K562 (cell line): ENCODE measurements around the gene PRKAR2B. TPM values are rescaled to one million over a fixed set of nuclear protein-coding genes. Genes with fewer than 3 reads are reported as not detected.
A peak's percentile ranks its signal among the peaks of the same experiment; 100 is the strongest.

ENCODE experiments used
- CREBBP ChIP-seq: IDR thresholded peaks from one replicate; pipeline ENCODE4 v1.6.1; 2012; ENCODE audit warnings: low read depth, mild to moderate bottlenecking, control low read depth, inconsistent platforms, low read length
- FOXJ2 ChIP-seq: fragments of 200-800 bp; sonication (Bioruptor generic); IDR thresholded peaks from 2 replicates; pipeline ENCODE4 v1.6.1; 2016; ENCODE audit warnings: missing genetic modification characterization, missing compliant biosample characterization
- KDM5B ChIP-seq: fragments of 200-600 bp; sonication (generic); IDR thresholded peaks from 2 replicates; pipeline ENCODE4 v1.6.1; 2012; ENCODE audit warnings: low read depth, mild to moderate bottlenecking, moderate library complexity, low read length, control low read depth, inconsistent platforms; ENCODE audit not compliant: insufficient replicate concordance
- MEIS2 ChIP-seq: fragments of 450-650 bp; IDR thresholded peaks from 2 replicates; pipeline ENCODE4 v1.6.1; 2014; ENCODE audit warnings: mild to moderate bottlenecking; ENCODE audit not compliant: partially characterized antibody
- MXI1 ChIP-seq: IDR thresholded peaks from 2 replicates; pipeline ENCODE4 v1.6.1; 2011; ENCODE audit warnings: low read depth, mild to moderate bottlenecking, improper control_type of control experiment, low read length
- PURB ChIP-seq: sonication (generic); formaldehyde crosslinking; IDR thresholded peaks from 2 replicates; pipeline ENCODE4 v1.9.0; 2021; ENCODE audit warnings: low read depth, mild to moderate bottlenecking, missing genetic modification reagents
- SAP30 ChIP-seq: fragments of 200-600 bp; sonication (generic); IDR thresholded peaks from 2 replicates; pipeline ENCODE4 v1.6.1; 2012; ENCODE audit warnings: borderline replicate concordance, low read depth, mild to moderate bottlenecking, moderate library complexity, low read length, control low read depth, inconsistent platforms; ENCODE audit not compliant: insufficient read depth, poor library complexity, severe bottlenecking
- SMARCC2 ChIP-seq: fragments of 450-650 bp; IDR thresholded peaks from 2 replicates; pipeline ENCODE4 v1.6.1; 2017; ENCODE audit warnings: antibody characterized with exemption, moderate library complexity, mild to moderate bottlenecking, low read depth
- SRSF7 ChIP-seq: fragments of 200-400 bp; formaldehyde crosslinking; optimal IDR thresholded peaks from 2 replicates; pipeline ENCODE3; 2017; ENCODE audit warnings: mild to moderate bottlenecking, low read depth, low read length
- ZC3H8 ChIP-seq: fragments of 450-650 bp; IDR thresholded peaks from 2 replicates; pipeline ENCODE4 v1.6.1; 2017
- polyA plus RNA-seq, 8 experiments: library from polyadenylated mRNA; depleted of rRNA in 4 of 8; stranded (reverse) in 5 of 8; unstranded in 3 of 8; fragments of >200 nt; fragmentation: Nextera tagmentation in 2 of 8; fragmentation: Illumina TruSeq in 1 of 8; extraction: Ambion mirVana in 2 of 8; extraction: Trizol in 1 of 8; gene quantifications; 2 replicates each; pipeline versions ENCODE4 v1.2.1 to v1.2.3, GENCODE V29; 2011 to 2014; ENCODE audit warnings: inconsistent platforms in 1 of 8, missing spikeins in 1 of 8
- total RNA-seq, 7 experiments: library from RNA; depleted of rRNA in 6 of 7; stranded (reverse); fragments of >200 nt in 6 of 7; fragmentation: Illumina TruSeq in 2 of 7; extraction: Trizol in 2 of 7; gene quantifications; 2 replicates each; pipeline versions ENCODE4 v1.2.1 to v1.2.3, GENCODE V29; 2011 to 2021; ENCODE audit warnings: low replicate concordance in 1 of 7
- TF ChIP-seq, protein P1 (sequence below): fragments of 250-450 bp; sonication (Bioruptor Pico); IDR thresholded peaks from 2 replicates; pipeline ENCODE4 v1.4.0; 2020
- TF ChIP-seq, protein P2 (sequence below): sonication (generic); formaldehyde crosslinking; IDR thresholded peaks from 2 replicates; pipeline ENCODE4 v1.8.0; 2022; ENCODE audit warnings: mild to moderate bottlenecking, missing genetic modification reagents
- TF ChIP-seq, protein P3 (sequence below): sonication (generic); formaldehyde crosslinking; IDR thresholded peaks from 2 replicates; pipeline ENCODE4 v1.8.0; 2022; ENCODE audit warnings: mild to moderate bottlenecking, missing genetic modification reagents
- TF ChIP-seq, protein P4 (sequence below): fragments of 250-450 bp; sonication (Bioruptor Pico); IDR thresholded peaks from 2 replicates; pipeline ENCODE4 v1.4.0; 2020; ENCODE audit warnings: mild to moderate bottlenecking

PRKAR2B gene
- total and polyA plus RNA-seq, 9 of the 15 experiments (the other 6 are each of a cell fraction or from before 2014, with no cell fraction given), result 59.0 to 173 (median 129) TPM

DNA sequence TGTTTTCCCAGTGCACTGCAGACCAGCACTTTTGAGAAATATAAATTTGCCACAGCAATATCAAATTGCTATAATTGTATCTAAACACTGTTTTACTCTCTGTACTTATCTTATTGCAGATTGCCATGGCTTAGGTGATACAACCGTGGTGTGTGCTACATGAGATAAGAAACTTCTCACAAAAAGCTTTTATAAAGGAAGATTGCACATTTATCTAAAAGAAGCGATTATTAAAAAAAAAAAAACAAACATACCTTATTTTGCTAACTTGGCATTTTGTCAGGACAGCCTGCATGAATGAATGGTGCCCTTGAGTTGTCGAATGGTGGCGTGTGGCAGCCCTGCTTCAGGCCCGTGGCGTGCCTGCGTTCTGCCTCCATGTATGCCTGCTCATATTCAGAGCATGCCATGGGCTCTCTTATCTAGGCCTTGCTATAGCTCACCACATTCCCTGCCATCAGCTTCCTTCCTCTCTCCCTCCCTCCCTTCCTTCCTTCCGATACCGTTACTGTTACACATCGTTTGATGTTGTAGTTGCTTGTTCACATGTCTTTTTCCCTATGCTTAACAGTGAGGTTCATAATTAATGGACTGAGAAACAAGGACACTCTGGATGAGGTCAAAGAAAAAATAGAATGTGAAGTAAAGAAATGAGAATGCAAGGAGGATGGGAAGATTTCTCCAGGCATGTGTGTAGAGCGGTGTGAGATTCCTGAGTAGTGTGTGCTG, 34.9 kb downstream of the PRKAR2B start (continued):
- TF ChIP-seq, protein P1, sequence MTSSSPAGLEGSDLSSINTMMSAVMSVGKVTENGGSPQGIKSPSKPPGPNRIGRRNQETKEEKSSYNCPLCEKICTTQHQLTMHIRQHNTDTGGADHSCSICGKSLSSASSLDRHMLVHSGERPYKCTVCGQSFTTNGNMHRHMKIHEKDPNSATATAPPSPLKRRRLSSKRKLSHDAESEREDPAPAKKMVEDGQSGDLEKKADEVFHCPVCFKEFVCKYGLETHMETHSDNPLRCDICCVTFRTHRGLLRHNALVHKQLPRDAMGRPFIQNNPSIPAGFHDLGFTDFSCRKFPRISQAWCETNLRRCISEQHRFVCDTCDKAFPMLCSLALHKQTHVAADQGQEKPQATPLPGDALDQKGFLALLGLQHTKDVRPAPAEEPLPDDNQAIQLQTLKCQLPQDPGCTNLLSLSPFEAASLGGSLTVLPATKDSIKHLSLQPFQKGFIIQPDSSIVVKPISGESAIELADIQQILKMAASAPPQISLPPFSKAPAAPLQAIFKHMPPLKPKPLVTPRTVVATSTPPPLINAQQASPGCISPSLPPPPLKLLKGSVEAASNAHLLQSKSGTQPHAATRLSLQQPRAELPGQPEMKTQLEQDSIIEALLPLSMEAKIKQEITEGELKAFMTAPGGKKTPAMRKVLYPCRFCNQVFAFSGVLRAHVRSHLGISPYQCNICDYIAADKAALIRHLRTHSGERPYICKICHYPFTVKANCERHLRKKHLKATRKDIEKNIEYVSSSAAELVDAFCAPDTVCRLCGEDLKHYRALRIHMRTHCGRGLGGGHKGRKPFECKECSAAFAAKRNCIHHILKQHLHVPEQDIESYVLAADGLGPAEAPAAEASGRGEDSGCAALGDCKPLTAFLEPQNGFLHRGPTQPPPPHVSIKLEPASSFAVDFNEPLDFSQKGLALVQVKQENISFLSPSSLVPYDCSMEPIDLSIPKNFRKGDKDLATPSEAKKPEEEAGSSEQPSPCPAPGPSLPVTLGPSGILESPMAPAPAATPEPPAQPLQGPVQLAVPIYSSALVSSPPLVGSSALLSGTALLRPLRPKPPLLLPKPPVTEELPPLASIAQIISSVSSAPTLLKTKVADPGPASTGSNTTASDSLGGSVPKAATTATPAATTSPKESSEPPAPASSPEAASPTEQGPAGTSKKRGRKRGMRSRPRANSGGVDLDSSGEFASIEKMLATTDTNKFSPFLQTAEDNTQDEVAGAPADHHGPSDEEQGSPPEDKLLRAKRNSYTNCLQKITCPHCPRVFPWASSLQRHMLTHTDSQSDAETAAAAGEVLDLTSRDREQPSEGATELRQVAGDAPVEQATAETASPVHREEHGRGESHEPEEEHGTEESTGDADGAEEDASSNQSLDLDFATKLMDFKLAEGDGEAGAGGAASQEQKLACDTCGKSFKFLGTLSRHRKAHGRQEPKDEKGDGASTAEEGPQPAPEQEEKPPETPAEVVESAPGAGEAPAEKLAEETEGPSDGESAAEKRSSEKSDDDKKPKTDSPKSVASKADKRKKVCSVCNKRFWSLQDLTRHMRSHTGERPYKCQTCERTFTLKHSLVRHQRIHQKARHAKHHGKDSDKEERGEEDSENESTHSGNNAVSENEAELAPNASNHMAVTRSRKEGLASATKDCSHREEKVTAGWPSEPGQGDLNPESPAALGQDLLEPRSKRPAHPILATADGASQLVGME, result peak; percentile 32; the same call in 1 of the 2 replicates
- no peak for TF ChIP-seq CREBBP
- peak; percentile 32 for TF ChIP-seq MEIS2
- TF ChIP-seq, protein P2, sequence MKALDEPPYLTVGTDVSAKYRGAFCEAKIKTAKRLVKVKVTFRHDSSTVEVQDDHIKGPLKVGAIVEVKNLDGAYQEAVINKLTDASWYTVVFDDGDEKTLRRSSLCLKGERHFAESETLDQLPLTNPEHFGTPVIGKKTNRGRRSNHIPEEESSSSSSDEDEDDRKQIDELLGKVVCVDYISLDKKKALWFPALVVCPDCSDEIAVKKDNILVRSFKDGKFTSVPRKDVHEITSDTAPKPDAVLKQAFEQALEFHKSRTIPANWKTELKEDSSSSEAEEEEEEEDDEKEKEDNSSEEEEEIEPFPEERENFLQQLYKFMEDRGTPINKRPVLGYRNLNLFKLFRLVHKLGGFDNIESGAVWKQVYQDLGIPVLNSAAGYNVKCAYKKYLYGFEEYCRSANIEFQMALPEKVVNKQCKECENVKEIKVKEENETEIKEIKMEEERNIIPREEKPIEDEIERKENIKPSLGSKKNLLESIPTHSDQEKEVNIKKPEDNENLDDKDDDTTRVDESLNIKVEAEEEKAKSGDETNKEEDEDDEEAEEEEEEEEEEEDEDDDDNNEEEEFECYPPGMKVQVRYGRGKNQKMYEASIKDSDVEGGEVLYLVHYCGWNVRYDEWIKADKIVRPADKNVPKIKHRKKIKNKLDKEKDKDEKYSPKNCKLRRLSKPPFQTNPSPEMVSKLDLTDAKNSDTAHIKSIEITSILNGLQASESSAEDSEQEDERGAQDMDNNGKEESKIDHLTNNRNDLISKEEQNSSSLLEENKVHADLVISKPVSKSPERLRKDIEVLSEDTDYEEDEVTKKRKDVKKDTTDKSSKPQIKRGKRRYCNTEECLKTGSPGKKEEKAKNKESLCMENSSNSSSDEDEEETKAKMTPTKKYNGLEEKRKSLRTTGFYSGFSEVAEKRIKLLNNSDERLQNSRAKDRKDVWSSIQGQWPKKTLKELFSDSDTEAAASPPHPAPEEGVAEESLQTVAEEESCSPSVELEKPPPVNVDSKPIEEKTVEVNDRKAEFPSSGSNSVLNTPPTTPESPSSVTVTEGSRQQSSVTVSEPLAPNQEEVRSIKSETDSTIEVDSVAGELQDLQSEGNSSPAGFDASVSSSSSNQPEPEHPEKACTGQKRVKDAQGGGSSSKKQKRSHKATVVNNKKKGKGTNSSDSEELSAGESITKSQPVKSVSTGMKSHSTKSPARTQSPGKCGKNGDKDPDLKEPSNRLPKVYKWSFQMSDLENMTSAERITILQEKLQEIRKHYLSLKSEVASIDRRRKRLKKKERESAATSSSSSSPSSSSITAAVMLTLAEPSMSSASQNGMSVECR (CRISPR knock-in tag), result no peak
- TF ChIP-seq, protein P3, sequence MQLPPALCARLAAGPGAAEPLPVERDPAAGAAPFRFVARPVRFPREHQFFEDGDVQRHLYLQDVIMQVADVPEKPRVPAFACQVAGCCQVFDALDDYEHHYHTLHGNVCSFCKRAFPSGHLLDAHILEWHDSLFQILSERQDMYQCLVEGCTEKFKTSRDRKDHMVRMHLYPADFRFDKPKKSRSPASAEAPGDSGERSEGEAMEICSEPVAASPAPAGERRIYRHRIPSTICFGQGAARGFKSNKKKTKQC (CRISPR knock-in tag), result no peak
- no peak for TF ChIP-seq SRSF7
- 0 out of 2 replicates have a peak, but pooled peaks have one; percentile 8 for TF ChIP-seq ZC3H8
- no peak for TF ChIP-seq KDM5B
- TF ChIP-seq SMARCC2, result peak; percentile 76; the same call in 1 of the 2 replicates
- TF ChIP-seq, protein P4, sequence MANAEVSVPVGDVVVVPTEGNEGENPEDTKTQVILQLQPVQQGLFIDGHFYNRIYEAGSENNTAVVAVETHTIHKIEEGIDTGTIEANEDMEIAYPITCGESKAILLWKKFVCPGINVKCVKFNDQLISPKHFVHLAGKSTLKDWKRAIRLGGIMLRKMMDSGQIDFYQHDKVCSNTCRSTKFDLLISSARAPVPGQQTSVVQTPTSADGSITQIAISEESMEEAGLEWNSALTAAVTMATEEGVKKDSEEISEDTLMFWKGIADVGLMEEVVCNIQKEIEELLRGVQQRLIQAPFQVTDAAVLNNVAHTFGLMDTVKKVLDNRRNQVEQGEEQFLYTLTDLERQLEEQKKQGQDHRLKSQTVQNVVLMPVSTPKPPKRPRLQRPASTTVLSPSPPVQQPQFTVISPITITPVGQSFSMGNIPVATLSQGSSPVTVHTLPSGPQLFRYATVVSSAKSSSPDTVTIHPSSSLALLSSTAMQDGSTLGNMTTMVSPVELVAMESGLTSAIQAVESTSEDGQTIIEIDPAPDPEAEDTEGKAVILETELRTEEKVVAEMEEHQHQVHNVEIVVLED (CRISPR knock-in tag), result peak; percentile 24; the same call in 1 of the 2 replicates
- TF ChIP-seq PURB (CRISPR knock-in tag), result no peak
- TF ChIP-seq SAP30, result no peak
- TF ChIP-seq MXI1, result no peak
- TF ChIP-seq FOXJ2 (tag), result no peak
